H1 (cell line): ENCODE measurements around the gene MACROD2.

ENCODE experiments used
- CHD7 ChIP-seq: fragments of 300-600 bp; sonication (generic); IDR thresholded peaks from 2 replicates; pipeline ENCODE4 v1.7.1; 2012; ENCODE audit warnings: low read length, moderate library complexity, mild to moderate bottlenecking, inconsistent platforms; ENCODE audit not compliant: insufficient replicate concordance
- EGR1 ChIP-seq: IDR thresholded peaks from 2 replicates; pipeline ENCODE4 v1.6.1; 2011; ENCODE audit warnings: low read depth, low read length, borderline replicate concordance
- EZH2 ChIP-seq: fragments of 200-600 bp; sonication (generic); IDR thresholded peaks from 2 replicates; pipeline ENCODE4 v1.7.1; 2012; ENCODE audit warnings: low read depth, mild to moderate bottlenecking, moderate library complexity, low read length, inconsistent platforms; ENCODE audit not compliant: severe bottlenecking
- FOSL1 ChIP-seq: IDR thresholded peaks from 2 replicates; pipeline ENCODE4 v1.6.1; 2011; ENCODE audit warnings: mild to moderate bottlenecking, low read depth, low read length, moderate library complexity; ENCODE audit not compliant: insufficient read depth
- JUN ChIP-seq: IDR thresholded peaks from 2 replicates; pipeline ENCODE4 v1.6.1; 2011; ENCODE audit warnings: low read depth, mild to moderate bottlenecking, improper control_type of control experiment, low read length
- JUND ChIP-seq: IDR thresholded peaks from 2 replicates; pipeline ENCODE4 v1.6.1; 2011; ENCODE audit warnings: mild to moderate bottlenecking, improper control_type of control experiment, low read length
- MAX ChIP-seq: IDR thresholded peaks from 2 replicates; pipeline ENCODE4 v1.6.1; 2012; ENCODE audit warnings: inconsistent platforms
- POLR2A ChIP-seq, 2 experiments: IDR thresholded peaks; 1 replicate in 1 of 2; 2 replicates in 1 of 2; pipeline ENCODE4 v1.6.1; 2011; ENCODE audit warnings: low read depth in 2 of 2, low read length in 2 of 2, mild to moderate bottlenecking in 2 of 2; ENCODE audit errors: control extremely low read depth in 1 of 2
- POLR2AphosphoS5 ChIP-seq: IDR thresholded peaks from 2 replicates; pipeline ENCODE4 v1.6.1; 2011; ENCODE audit warnings: low read depth, low read length
- SUZ12 ChIP-seq: fragments of 200-600 bp; sonication (generic); IDR thresholded peaks from 2 replicates; pipeline ENCODE4 v1.6.1; 2012; ENCODE audit warnings: mild to moderate bottlenecking, inconsistent platforms, low read length, moderate library complexity, mixed read lengths
- TF ChIP-seq, protein P1 (sequence below), 3 experiments: IDR thresholded peaks; 1 replicate in 2 of 3; 2 replicates in 1 of 3; pipeline versions ENCODE4 v1.5.1 to v1.6.1; 2011; ENCODE audit warnings: low read length in 3 of 3, mild to moderate bottlenecking in 3 of 3, inconsistent platforms in 2 of 3, low read depth in 1 of 3, moderate library complexity in 1 of 3; ENCODE audit not compliant: insufficient read depth in 1 of 3; ENCODE audit errors: control extremely low read depth in 1 of 3

DNA sequence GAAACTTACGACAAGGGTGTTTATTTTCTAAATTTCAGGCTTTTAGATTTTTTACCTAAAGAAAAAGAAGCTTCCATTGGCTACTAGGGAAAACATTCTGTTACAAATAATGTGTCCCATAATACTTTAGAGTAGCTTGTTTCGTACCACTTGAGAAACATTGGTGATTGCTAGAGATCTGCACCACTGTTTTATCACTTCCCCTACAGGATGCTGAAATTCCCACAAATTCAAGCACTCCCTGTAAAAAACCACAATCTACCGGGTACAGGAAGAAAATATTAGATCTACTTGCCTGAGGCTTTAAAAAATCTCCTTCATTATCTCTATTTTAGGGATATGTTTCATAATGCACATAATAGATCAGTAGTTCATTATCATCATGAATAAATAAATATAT lies 34.8 kb upstream of the MACROD2 start:
- TF ChIP-seq, protein P1, sequence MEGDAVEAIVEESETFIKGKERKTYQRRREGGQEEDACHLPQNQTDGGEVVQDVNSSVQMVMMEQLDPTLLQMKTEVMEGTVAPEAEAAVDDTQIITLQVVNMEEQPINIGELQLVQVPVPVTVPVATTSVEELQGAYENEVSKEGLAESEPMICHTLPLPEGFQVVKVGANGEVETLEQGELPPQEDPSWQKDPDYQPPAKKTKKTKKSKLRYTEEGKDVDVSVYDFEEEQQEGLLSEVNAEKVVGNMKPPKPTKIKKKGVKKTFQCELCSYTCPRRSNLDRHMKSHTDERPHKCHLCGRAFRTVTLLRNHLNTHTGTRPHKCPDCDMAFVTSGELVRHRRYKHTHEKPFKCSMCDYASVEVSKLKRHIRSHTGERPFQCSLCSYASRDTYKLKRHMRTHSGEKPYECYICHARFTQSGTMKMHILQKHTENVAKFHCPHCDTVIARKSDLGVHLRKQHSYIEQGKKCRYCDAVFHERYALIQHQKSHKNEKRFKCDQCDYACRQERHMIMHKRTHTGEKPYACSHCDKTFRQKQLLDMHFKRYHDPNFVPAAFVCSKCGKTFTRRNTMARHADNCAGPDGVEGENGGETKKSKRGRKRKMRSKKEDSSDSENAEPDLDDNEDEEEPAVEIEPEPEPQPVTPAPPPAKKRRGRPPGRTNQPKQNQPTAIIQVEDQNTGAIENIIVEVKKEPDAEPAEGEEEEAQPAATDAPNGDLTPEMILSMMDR (IDR thresholded peaks at IDR 0.05; ENCODE audit: control extremely low read depth in 1 of 3, insufficient read depth in 1 of 3, low read depth in 1 of 3, low read length in 3 of 3): no peak
- TF ChIP-seq EGR1: no peak
- no peak for TF ChIP-seq CHD7
- no peak for TF ChIP-seq JUN
- no peak for TF ChIP-seq EZH2
- no peak for TF ChIP-seq POLR2A (IDR thresholded peaks at IDR 0.05; ENCODE audit: control extremely low read depth in 1 of 2, low read depth in 2 of 2, low read length in 2 of 2)
- TF ChIP-seq POLR2AphosphoS5: no peak
- TF ChIP-seq JUND: no peak
- no peak for TF ChIP-seq FOSL1
- no peak for TF ChIP-seq SUZ12
- TF ChIP-seq MAX: no peak
